ENCODE measurements around the gene PSME2. TPM values are rescaled to one million over a fixed set of nuclear protein-coding genes. Genes with fewer than 3 reads are reported as not detected.

PSME2 gene
- total RNA-seq, 1 donor from 2014 or later: 26.9 TPM

- Histone ChIP-seq H3K4me3 (ENCODE audit: low read depth, low read length) (no peak overlapping the region), H3K36me3 (ENCODE audit: control insufficient read depth, insufficient read depth, low read length) (peaks cover 19% of the 10 kb centered on the region), H3K27me3 (ENCODE audit: control insufficient read depth, insufficient read depth, low read length) (no peaks in the 10 kb centered on the region)
- TF ChIP-seq CTCF (IDR thresholded peaks at IDR 0.05; ENCODE audit: insufficient read depth, low read length, severe bottlenecking): no peak
- DNase-seq (ENCODE audit: low read depth) (no peak), FAIRE-seq (no peak)
Measured at GRCh38 chr14:24177891-24178290, 31.5 kb upstream of the PSME2 start.

GRCh38 chr14:24177041-24177825, 30.8 kb upstream of the PSME2 start:
- no peak for TF ChIP-seq CTCF (IDR thresholded peaks at IDR 0.05; ENCODE audit: insufficient read depth, low read length, severe bottlenecking)
- H3K4me3 ChIP-seq (ENCODE audit: low read depth, low read length): no peak overlapping the region
- DNase-seq (ENCODE audit: low read depth) (no peak), FAIRE-seq (no peak)
- H3K36me3 ChIP-seq (ENCODE audit: control insufficient read depth, insufficient read depth, low read length): peaks cover 16% of the 10 kb centered on the region
- no peaks in the 10 kb centered on the region for H3K27me3 ChIP-seq (ENCODE audit: control insufficient read depth, insufficient read depth, low read length)

GRCh38 chr14:24176599-24176998, 30.2 kb upstream of the PSME2 start:
- Histone ChIP-seq H3K27me3 (ENCODE audit: control insufficient read depth, insufficient read depth, low read length) (no peaks in the 10 kb centered on the region), H3K4me3 (ENCODE audit: low read depth, low read length) (no peak overlapping the region), H3K36me3 (ENCODE audit: control insufficient read depth, insufficient read depth, low read length) (peaks cover 16% of the 10 kb centered on the region)
- no peak for TF ChIP-seq CTCF (IDR thresholded peaks at IDR 0.05; ENCODE audit: insufficient read depth, low read length, severe bottlenecking)
- FAIRE-seq (no peak), DNase-seq (ENCODE audit: low read depth) (no peak)

GRCh38 chr14:24172871-24173281, 26.5 kb upstream of the PSME2 start:
- Histone ChIP-seq H3K27me3 (ENCODE audit: control insufficient read depth, insufficient read depth, low read length) (no peaks in the 10 kb centered on the region), H3K36me3 (ENCODE audit: control insufficient read depth, insufficient read depth, low read length) (peaks cover 2% of the 10 kb centered on the region), H3K4me3 (ENCODE audit: low read depth, low read length) (no peak overlapping the region)
- no peak for TF ChIP-seq CTCF (IDR thresholded peaks at IDR 0.05; ENCODE audit: insufficient read depth, low read length, severe bottlenecking)
- FAIRE-seq: no peak
- DNase-seq (ENCODE audit: low read depth): no peak

- no peak overlapping the region for H3K4me3 ChIP-seq (ENCODE audit: low read depth, low read length)
- H3K36me3 ChIP-seq (ENCODE audit: control insufficient read depth, insufficient read depth, low read length): peaks cover 4% of the 10 kb centered on the region
- FAIRE-seq: no peak
Measured at GRCh38 chr14:24172261-24172860, 26.0 kb upstream of the PSME2 start.

More at GRCh38 chr14:24172261-24172860, 26.0 kb upstream of the PSME2 start:
- no peaks in the 10 kb centered on the region for H3K27me3 ChIP-seq (ENCODE audit: control insufficient read depth, insufficient read depth, low read length)
- no peak for DNase-seq (ENCODE audit: low read depth)
- no peak for TF ChIP-seq CTCF (IDR thresholded peaks at IDR 0.05; ENCODE audit: insufficient read depth, low read length, severe bottlenecking)

Data from bronchial epithelial cell (primary cell).